CD4-positive, alpha-beta memory T cell (primary cell): ENCODE data around the gene KIAA1958. TPM values are rescaled to one million over a fixed set of nuclear protein-coding genes. Genes with fewer than 3 reads are reported as not detected.

Experiments used
- CTCF ChIA-PET: fragments of 350-600 bp; sonication (Branson Sonifier 250); formaldehyde crosslinking; loops from one replicate; lab custom pipeline; 2021; ENCODE audit warnings: inconsistent platforms; ENCODE audit not compliant: partially characterized antibody; lab: Charles Lee
- POLR2A ChIA-PET: fragments of 350-600 bp; sonication (Branson Sonifier 250); formaldehyde crosslinking; loops from one replicate; lab custom pipeline; 2021; ENCODE audit not compliant: partially characterized antibody; lab: Charles Lee
- DNase-seq, 5 donors: peaks; one replicate each; pipeline versions ENCODE4 v3.0.0 to v3.0.0-alpha.2; 2020 to 2022; ENCODE audit warnings: mixed read lengths in 1 of 5
- H3K27ac ChIP-seq: one replicate; pipeline ENCODE4 v1.7.0; 2013; ENCODE audit warnings: low read depth, low read length
- H3K27me3 ChIP-seq: 2 replicates; pipeline ENCODE4 v1.7.0; 2013; ENCODE audit warnings: mild to moderate bottlenecking, low read length, moderate library complexity; ENCODE audit not compliant: insufficient read depth
- H3K36me3 ChIP-seq: 2 replicates; pipeline ENCODE4 v1.7.0; 2013; ENCODE audit warnings: mild to moderate bottlenecking, low read length, moderate library complexity; ENCODE audit not compliant: insufficient read depth
- H3K4me1 ChIP-seq: 2 replicates; pipeline ENCODE4 v1.7.0; 2013; ENCODE audit warnings: mild to moderate bottlenecking, low read length, moderate library complexity; ENCODE audit not compliant: insufficient read depth
- H3K4me3 ChIP-seq, 2 donors: one replicate each; pipeline ENCODE4 v1.7.0; 2013; ENCODE audit warnings: low read length in 2 of 2, mild to moderate bottlenecking in 1 of 2
- H3K9me3 ChIP-seq, 2 donors: one replicate each; pipeline ENCODE4 v1.7.0; 2013; ENCODE audit warnings: low read length in 2 of 2, control low read depth in 1 of 2; ENCODE audit not compliant: control insufficient read depth in 1 of 2
- H3K27ac Mint-ChIP-seq, 7 donors: one replicate each; pipeline ENCODE4 v1.8.0; 2020 to 2021; ENCODE audit warnings: mixed read lengths in 7 of 7, mild to moderate bottlenecking in 6 of 7, inconsistent platforms in 3 of 7, moderate library complexity in 3 of 7
- H3K27me3 Mint-ChIP-seq, 2 donors: one replicate each; pipeline ENCODE4 v1.8.0; 2020 to 2021; ENCODE audit warnings: mixed read lengths in 2 of 2
- H3K36me3 Mint-ChIP-seq, 2 donors: one replicate each; pipeline ENCODE4 v1.8.0; 2020 to 2021; ENCODE audit warnings: mixed read lengths in 2 of 2, inconsistent platforms in 1 of 2, mild to moderate bottlenecking in 1 of 2
- H3K4me1 Mint-ChIP-seq, 4 donors: one replicate each; pipeline ENCODE4 v1.8.0; 2020 to 2021; ENCODE audit warnings: mixed read lengths in 4 of 4, mild to moderate bottlenecking in 1 of 4
- H3K4me3 Mint-ChIP-seq, 8 donors: one replicate each; pipeline ENCODE4 v1.8.0; 2020 to 2021; ENCODE audit warnings: mixed read lengths in 8 of 8, mild to moderate bottlenecking in 7 of 8, moderate library complexity in 6 of 8, inconsistent platforms in 3 of 8
- H3K9me3 Mint-ChIP-seq, 8 donors: one replicate each; pipeline ENCODE4 v1.8.0; 2020 to 2021; ENCODE audit warnings: mixed read lengths in 8 of 8, mild to moderate bottlenecking in 5 of 8, inconsistent platforms in 3 of 8, moderate library complexity in 1 of 8
- intact Hi-C: fragments of 100-400 bp; cut with micrococcal nuclease; formaldehyde crosslinking; loops from one replicate; pipeline ENCODE4 v1.15.1; 2023
- polyA plus RNA-seq, 2 donors: library from polyadenylated mRNA; unstranded; fragments of 300-500 nt; fragmentation: Illumina TruSeq; gene quantifications; one replicate each; pipeline ENCODE4 v1.2.3, GENCODE V29; 2021
- total RNA-seq, 2 experiments: library from RNA; stranded (reverse); gene quantifications; one replicate each; pipeline ENCODE4 v1.2.3, GENCODE V29; 2021

KIAA1958 gene
- total and polyA plus RNA-seq, 4 experiments from 2014 or later = 0.63 to 5.1 (median 2.8) TPM

- Histone ChIP-seq H3K36me3 (no peaks in the 10 kb centered on the region), H3K27ac (no peak overlapping the region), H3K27me3 (no peaks in the 10 kb centered on the region), H3K9me3 (no peaks in the 10 kb centered on the region), H3K4me1 (no peaks in the 10 kb centered on the region), H3K4me3 (no peak overlapping the region)
- H3K27me3 Mint-ChIP-seq = no peaks in the 10 kb centered on the region
- CTCF ChIA-PET = no interaction called here
- H3K27ac Mint-ChIP-seq = no peak overlapping the region
- DNase-seq = no peak
- H3K9me3 Mint-ChIP-seq = no peaks in the 10 kb centered on the region
- no peaks in the 10 kb centered on the region for H3K4me1 Mint-ChIP-seq
- POLR2A ChIA-PET = no interaction called here
- intact Hi-C loops = no loop called here
- no peak overlapping the region for H3K4me3 Mint-ChIP-seq
- peaks cover 0 to 5% of the 10 kb centered on the region in 2 donors for H3K36me3 Mint-ChIP-seq
Measured at GRCh38 chr9:112620388-112620787, 133.8 kb downstream of the KIAA1958 start.

- Mint-ChIP-seq H3K36me3 (peaks cover 0 to 5% of the 10 kb centered on the region in 2 donors), H3K27ac (no peak overlapping the region), H3K9me3 (no peaks in the 10 kb centered on the region), H3K27me3 (no peaks in the 10 kb centered on the region), H3K4me3 (no peak overlapping the region), H3K4me1 (no peaks in the 10 kb centered on the region)
- Histone ChIP-seq H3K27ac (no peak overlapping the region), H3K27me3 (no peaks in the 10 kb centered on the region), H3K36me3 (no peaks in the 10 kb centered on the region), H3K4me3 (no peak overlapping the region), H3K9me3 (no peaks in the 10 kb centered on the region), H3K4me1 (no peaks in the 10 kb centered on the region)
- ChIA-PET POLR2A (no interaction called here), CTCF (interaction anchor here (0.5 kb wide), 1 partner anchor 74 kb away, joined by 3 read pairs; no protein-coding TSS in a partner anchor)
- DNase-seq = no peak
- intact Hi-C loops = no loop called here
Measured at GRCh38 chr9:112621018-112621655, 134.5 kb downstream of the KIAA1958 start.

GRCh38 chr9:112623198-112623597 is 136.6 kb downstream of the KIAA1958 start:
- H3K4me1 Mint-ChIP-seq = no peaks in the 10 kb centered on the region
- Histone ChIP-seq H3K9me3 (no peaks in the 10 kb centered on the region), H3K27ac (no peak overlapping the region), H3K4me3 (no peak overlapping the region), H3K27me3 (no peaks in the 10 kb centered on the region), H3K36me3 (no peaks in the 10 kb centered on the region), H3K4me1 (no peaks in the 10 kb centered on the region)
- DNase-seq = no peak
- H3K9me3 Mint-ChIP-seq = no peaks in the 10 kb centered on the region
- intact Hi-C loops = no loop called here
- H3K27ac Mint-ChIP-seq = no peak overlapping the region
- no peaks in the 10 kb centered on the region for H3K27me3 Mint-ChIP-seq
- CTCF ChIA-PET = no interaction called here
- H3K4me3 Mint-ChIP-seq = no peak overlapping the region
- no peaks in the 10 kb centered on the region for H3K36me3 Mint-ChIP-seq
- POLR2A ChIA-PET = no interaction called here

GRCh38 chr9:112624711-112625707 is 138.4 kb downstream of the KIAA1958 start:
- POLR2A ChIA-PET = no interaction called here
- no peak for DNase-seq

GRCh38 chr9:112629671-112630485 is 143.3 kb downstream of the KIAA1958 start:
- ChIA-PET POLR2A (no interaction called here), CTCF (no interaction called here)
- no peak overlapping the region for H3K4me3 Mint-ChIP-seq
- intact Hi-C loops = no loop called here
- H3K4me1 Mint-ChIP-seq = no peaks in the 10 kb centered on the region
- Histone ChIP-seq H3K27ac (no peak overlapping the region), H3K36me3 (no peaks in the 10 kb centered on the region), H3K9me3 (no peaks in the 10 kb centered on the region), H3K27me3 (no peaks in the 10 kb centered on the region), H3K4me1 (no peaks in the 10 kb centered on the region), H3K4me3 (no peak overlapping the region)
- no peaks in the 10 kb centered on the region for H3K9me3 Mint-ChIP-seq
- H3K36me3 Mint-ChIP-seq = no peaks in the 10 kb centered on the region
- no peak overlapping the region for H3K27ac Mint-ChIP-seq
- DNase-seq = no peak
- H3K27me3 Mint-ChIP-seq = no peaks in the 10 kb centered on the region

More at GRCh38 chr9:112624711-112625707, 138.4 kb downstream of the KIAA1958 start:
- Mint-ChIP-seq H3K27ac (no peak overlapping the region), H3K4me1 (no peaks in the 10 kb centered on the region), H3K4me3 (no peak overlapping the region), H3K27me3 (no peaks in the 10 kb centered on the region), H3K9me3 (no peaks in the 10 kb centered on the region), H3K36me3 (no peaks in the 10 kb centered on the region)
- Histone ChIP-seq H3K36me3 (no peaks in the 10 kb centered on the region), H3K27me3 (no peaks in the 10 kb centered on the region), H3K9me3 (no peaks in the 10 kb centered on the region), H3K27ac (no peak overlapping the region), H3K4me1 (no peaks in the 10 kb centered on the region), H3K4me3 (no peak overlapping the region)
- intact Hi-C loops = no loop called here
- CTCF ChIA-PET = no interaction called here

- Histone ChIP-seq H3K36me3 (no peaks in the 10 kb centered on the region), H3K27ac (no peak overlapping the region), H3K4me1 (no peaks in the 10 kb centered on the region), H3K27me3 (no peaks in the 10 kb centered on the region), H3K4me3 (no peak overlapping the region), H3K9me3 (no peaks in the 10 kb centered on the region)
- CTCF ChIA-PET = no interaction called here
- Mint-ChIP-seq H3K9me3 (no peaks in the 10 kb centered on the region), H3K27ac (no peak overlapping the region), H3K36me3 (no peaks in the 10 kb centered on the region), H3K4me3 (no peak overlapping the region), H3K4me1 (no peaks in the 10 kb centered on the region), H3K27me3 (no peaks in the 10 kb centered on the region)
- no peak for DNase-seq
- intact Hi-C loops = no loop called here
- POLR2A ChIA-PET = no interaction called here
Measured at GRCh38 chr9:112631313-112632070, 144.9 kb downstream of the KIAA1958 start.
